Cardiac muscle cell (in vitro differentiated cells and primary cell): ENCODE measurements around the gene FRY. TPM values are rescaled to one million over a fixed set of nuclear protein-coding genes. Genes with fewer than 3 reads are reported as not detected.
A peak's percentile ranks its signal among the peaks of the same experiment; 100 is the strongest.

Experiments used
- DNase-seq, 2 donors: peaks; one replicate each; pipeline versions ENCODE4 v3.0.0 to v3.0.0-alpha.2; 2010 to 2017; ENCODE audit warnings: low read depth in 1 of 2, low spot score in 1 of 2
- H3K27ac ChIP-seq: fragments of 200-600 bp; sonication (generic); 2 replicates; pipeline ENCODE4 v1.5.1; 2016
- H3K27me3 ChIP-seq: fragments of 200-600 bp; sonication (generic); 2 replicates; pipeline ENCODE4 v1.6.0; 2016; ENCODE audit warnings: control low read depth
- H3K36me3 ChIP-seq: fragments of 200-600 bp; sonication (generic); 2 replicates; pipeline ENCODE4 v1.5.1; 2016; ENCODE audit warnings: control low read depth
- H3K4me1 ChIP-seq: fragments of 200-600 bp; sonication (generic); 2 replicates; pipeline ENCODE4 v1.8.1; 2017; ENCODE audit warnings: low read depth, mild to moderate bottlenecking, mixed run types
- H3K4me3 ChIP-seq: fragments of 200-600 bp; sonication (generic); 2 replicates; pipeline ENCODE4 v1.5.1; 2016; ENCODE audit warnings: mild to moderate bottlenecking
- H3K9me3 ChIP-seq: fragments of 200-600 bp; sonication (generic); 2 replicates; pipeline ENCODE4 v1.5.1; 2017; ENCODE audit warnings: low read depth, mild to moderate bottlenecking, control low read depth
- CTCF ChIP-seq: IDR thresholded peaks from 2 replicates; pipeline ENCODE4 v1.5.1; 2012; ENCODE audit warnings: low read depth, mild to moderate bottlenecking, low read length
- polyA plus RNA-seq: library from polyadenylated mRNA; unstranded; fragments of >200 nt; fragmentation: Nextera tagmentation; extraction: Ambion mirVana; gene quantifications from 2 replicates; pipeline ENCODE4 v1.2.1, GENCODE V29; 2016
- total RNA-seq: library from RNA; depleted of rRNA; stranded (reverse); fragments of >200 nt; gene quantifications from 2 replicates; pipeline ENCODE4 v1.2.3, GENCODE V29; 2016

FRY gene
- total and polyA plus RNA-seq, 2 experiments from 2014 or later, result 2.4 to 13.2 TPM

DNA sequence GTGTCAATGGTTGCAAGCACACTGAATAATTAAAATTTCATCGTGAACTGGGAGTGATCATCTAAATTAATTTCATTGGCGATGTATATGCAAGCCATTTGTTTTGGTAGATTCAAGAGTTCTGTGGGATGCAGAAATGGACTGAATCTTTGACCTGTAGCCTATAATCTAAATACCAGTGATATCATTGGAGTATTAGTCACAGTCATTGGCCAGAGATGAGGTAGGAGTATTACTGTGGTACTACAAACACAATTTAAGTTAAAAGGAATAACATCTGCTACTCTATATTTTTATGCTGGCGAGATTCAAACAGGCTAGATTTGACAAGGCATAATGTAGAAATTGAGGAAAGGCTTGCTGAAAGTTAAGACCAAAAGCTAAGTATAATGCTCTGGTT is 14.0 kb downstream of the FRY start:
- TF ChIP-seq CTCF, result no peak
- DNase-seq, result no peak
- Histone ChIP-seq H3K4me3 (no peak overlapping the region), H3K9me3 (no peaks in the 10 kb centered on the region), H3K27me3 (no peaks in the 10 kb centered on the region), H3K36me3 (no peaks in the 10 kb centered on the region), H3K4me1 (peaks cover 6% of the 10 kb centered on the region), H3K27ac (no peak overlapping the region)

DNA sequence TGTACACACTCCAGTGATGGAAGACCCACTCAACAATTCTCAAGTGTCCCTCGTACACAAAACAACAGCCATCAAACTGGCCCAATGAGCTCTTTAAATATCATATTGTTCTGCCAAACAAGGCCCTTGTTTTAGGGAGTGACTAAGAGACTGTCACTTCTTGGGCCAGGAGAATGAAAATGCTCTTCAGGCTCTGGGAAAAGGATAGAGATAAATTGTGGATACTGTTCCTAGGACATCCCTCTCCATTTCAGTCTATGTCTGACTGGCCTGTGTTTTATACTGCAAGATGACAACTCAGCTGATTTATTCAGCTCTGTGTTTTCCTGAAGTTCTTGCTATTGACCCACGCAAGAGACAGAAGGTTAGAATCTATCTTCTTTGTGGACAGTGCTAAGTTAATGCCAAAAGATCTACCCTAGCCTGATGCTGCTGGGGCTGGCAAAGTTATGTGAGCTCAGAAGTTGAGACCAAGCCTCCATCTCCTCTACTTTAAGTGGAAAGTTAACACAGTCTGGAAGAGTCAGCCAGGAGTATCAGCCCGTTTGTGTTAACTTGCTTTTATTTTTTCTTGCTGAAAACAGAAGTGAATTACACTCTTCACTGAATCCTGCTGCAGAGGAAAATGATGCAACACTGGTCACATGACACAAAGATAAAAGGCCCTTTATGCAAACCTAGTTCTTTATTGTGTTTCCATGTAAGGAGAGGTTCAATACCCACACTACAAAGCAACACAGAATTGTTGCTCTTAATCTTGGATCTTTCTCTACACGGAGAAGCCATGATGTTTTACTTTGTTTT is 14.6 kb downstream of the FRY start:
- DNase-seq, result peak in 1 of 2 donors; percentile 87
- no peak for TF ChIP-seq CTCF
- H3K4me3 ChIP-seq, result no peak overlapping the region
- H3K4me1 ChIP-seq, result peaks cover 6% of the 10 kb centered on the region
- H3K27ac ChIP-seq, result no peak overlapping the region
- H3K9me3 ChIP-seq, result no peaks in the 10 kb centered on the region
- no peaks in the 10 kb centered on the region for H3K27me3 ChIP-seq
- H3K36me3 ChIP-seq, result no peaks in the 10 kb centered on the region

DNA sequence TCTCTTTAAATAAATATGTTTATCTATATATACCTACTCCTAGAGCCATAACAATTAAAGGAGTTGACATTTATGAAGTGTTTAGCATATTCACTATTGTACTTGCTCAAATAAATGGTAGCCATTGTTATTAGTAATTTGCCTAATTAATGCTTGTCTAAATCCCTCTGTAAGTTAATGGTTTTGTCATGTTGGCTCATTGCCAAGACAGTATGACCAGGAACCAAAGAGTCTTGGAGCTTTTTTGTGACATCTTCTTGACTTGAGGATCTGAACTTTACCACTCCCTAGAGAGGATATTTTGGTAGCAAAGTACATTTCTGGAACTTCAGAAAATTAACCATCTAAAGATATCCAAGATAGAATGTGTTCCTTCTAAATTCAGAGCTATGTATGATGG is 15.5 kb downstream of the FRY start:
- no peak for DNase-seq
- Histone ChIP-seq H3K27me3 (no peaks in the 10 kb centered on the region), H3K36me3 (no peaks in the 10 kb centered on the region), H3K9me3 (no peaks in the 10 kb centered on the region), H3K27ac (no peak overlapping the region), H3K4me3 (no peak overlapping the region), H3K4me1 (peaks cover 6% of the 10 kb centered on the region)
- no peak for TF ChIP-seq CTCF

GRCh38 chr13:32047793-32048192 is 16.2 kb downstream of the FRY start:
- no peak for DNase-seq
- no peak for TF ChIP-seq CTCF
- Histone ChIP-seq H3K36me3 (no peaks in the 10 kb centered on the region), H3K4me1 (peaks cover 6% of the 10 kb centered on the region), H3K27me3 (no peaks in the 10 kb centered on the region), H3K9me3 (no peaks in the 10 kb centered on the region), H3K27ac (no peak overlapping the region), H3K4me3 (no peak overlapping the region)

DNA sequence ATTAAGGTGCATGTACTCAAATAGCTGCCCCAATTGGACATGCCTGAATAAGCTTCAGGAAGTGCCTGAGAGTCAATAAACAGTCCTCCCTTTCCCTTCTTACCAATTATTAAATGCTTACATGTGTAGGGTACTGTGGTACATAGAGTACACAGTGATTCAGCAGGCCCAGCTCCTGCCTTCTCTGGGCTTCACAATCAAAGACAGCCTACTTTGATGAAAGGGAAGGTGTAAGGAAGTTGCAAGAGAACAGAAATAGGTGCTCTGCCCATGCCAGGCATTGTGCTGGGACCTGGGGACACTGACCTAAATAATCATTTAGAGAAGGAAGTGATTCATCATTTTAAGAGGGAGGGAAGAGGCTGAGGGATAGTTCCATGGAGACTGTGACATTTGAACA is 17.2 kb downstream of the FRY start:
- TF ChIP-seq CTCF, result no peak
- H3K4me1 ChIP-seq, result peaks cover 6% of the 10 kb centered on the region
- no peak overlapping the region for H3K4me3 ChIP-seq
- no peaks in the 10 kb centered on the region for H3K36me3 ChIP-seq
- no peaks in the 10 kb centered on the region for H3K9me3 ChIP-seq
- H3K27ac ChIP-seq, result no peak overlapping the region
- DNase-seq, result no peak
- H3K27me3 ChIP-seq, result no peaks in the 10 kb centered on the region
